Esophagus (tissue), 2 donors: ENCODE measurements around the gene DPP8. TPM values are rescaled to one million over a fixed set of nuclear protein-coding genes. Genes with fewer than 3 reads are reported as not detected.

Experiments
- H3K27ac ChIP-seq, 2 donors: one replicate each; pipeline ENCODE4 v1.5.1; 2013; ENCODE audit warnings: low read depth in 2 of 2, mild to moderate bottlenecking in 2 of 2, inconsistent platforms in 1 of 2, low read length in 1 of 2, moderate library complexity in 1 of 2
- H3K27me3 ChIP-seq, 2 donors: one replicate each; pipeline ENCODE4 v1.6.1; 2013; ENCODE audit warnings: low read length in 2 of 2, control low read depth in 1 of 2, mild to moderate bottlenecking in 1 of 2; ENCODE audit not compliant: insufficient read depth in 2 of 2, control insufficient read depth in 1 of 2
- H3K36me3 ChIP-seq, 2 donors: one replicate each; pipeline ENCODE4 v1.6.1; 2013; ENCODE audit warnings: low read length in 1 of 2; ENCODE audit not compliant: control insufficient read depth in 2 of 2, insufficient read depth in 2 of 2
- H3K4me1 ChIP-seq, 2 donors: one replicate each; pipeline ENCODE4 v1.6.1; 2013; ENCODE audit warnings: low read length in 1 of 2; ENCODE audit not compliant: control insufficient read depth in 2 of 2, insufficient read depth in 2 of 2
- H3K4me3 ChIP-seq, 2 donors: one replicate each; pipeline ENCODE4 v1.5.1; 2013; ENCODE audit warnings: low read length in 2 of 2, mild to moderate bottlenecking in 2 of 2, low read depth in 1 of 2, moderate library complexity in 1 of 2
- H3K9me3 ChIP-seq, 2 donors: one replicate each; pipeline ENCODE4 v1.6.1; 2013; ENCODE audit warnings: mild to moderate bottlenecking in 2 of 2, low read depth in 1 of 2, low read length in 1 of 2, moderate library complexity in 1 of 2; ENCODE audit not compliant: control insufficient read depth in 2 of 2, insufficient read depth in 1 of 2
- WGBS, 2 donors: extraction: QIAGEN DNeasy Blood & Tissue Kit; methylation state at CpG; one replicate each; pipeline ENCODE4 v1.1.7; 2013; 5-methylcytosine and 5-hydroxymethylcytosine counted together
- polyA plus RNA-seq, 2 donors: library from polyadenylated mRNA; stranded (reverse); fragments of 200-250 nt; gene quantifications; one replicate each; pipeline ENCODE4 v1.2.3, GENCODE V29; 2013
- donor health status: healthy with polysubstance abuse.
- donor health status: Bipolar disorder and iron deficiency.

DPP8 gene
- polyA plus RNA-seq, 2 donors, result 5.6 to 6.4 TPM

DNA sequence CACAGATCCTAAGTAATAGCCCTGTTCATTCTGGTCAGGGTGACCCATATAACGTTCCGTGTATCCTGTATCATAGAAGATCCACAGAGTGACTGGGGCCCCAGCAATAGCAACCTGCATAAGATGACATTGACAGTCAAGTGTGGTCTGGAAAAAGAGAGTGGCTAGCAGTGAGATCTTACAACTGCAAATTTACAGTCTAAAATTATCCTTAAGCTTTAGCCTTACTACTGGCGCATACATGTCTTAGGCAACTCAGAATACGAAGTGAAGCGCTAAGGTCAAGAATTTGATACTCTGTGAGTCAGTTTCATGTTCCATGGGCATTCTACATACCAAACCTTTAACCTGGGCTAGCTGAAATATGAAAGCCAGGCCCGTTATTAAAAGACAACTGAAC lies 65.5 kb downstream of the DPP8 start:
- Histone ChIP-seq H3K4me1 (no peaks in the 10 kb centered on the region), H3K36me3 (peaks cover 5 to 7% of the 10 kb centered on the region in 2 donors), H3K27me3 (no peaks in the 10 kb centered on the region), H3K27ac (no peak overlapping the region), H3K9me3 (no peaks in the 10 kb centered on the region), H3K4me3 (no peak overlapping the region)
- 94 to 95% methylated on average over 6 of the region's 6 CpGs for WGBS, 2 donors

DNA sequence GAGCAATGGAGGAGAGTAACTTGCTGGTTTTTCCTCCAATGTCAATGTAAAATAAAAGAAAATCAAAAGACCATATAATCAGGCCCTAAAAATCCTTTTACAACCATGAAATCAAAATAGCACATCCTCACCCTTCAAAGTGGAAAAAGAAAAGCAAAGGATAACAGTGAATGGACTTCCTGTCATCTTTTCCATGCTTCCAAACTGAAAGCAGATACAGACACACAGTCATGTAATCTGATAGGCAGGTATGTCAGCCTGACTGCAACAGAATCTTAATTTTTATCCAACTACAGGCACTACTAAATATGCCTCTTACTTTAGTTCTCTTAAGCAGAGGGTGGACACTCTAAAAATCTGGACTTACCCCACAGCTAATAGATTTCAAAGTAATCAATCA lies 66.9 kb downstream of the DPP8 start:
- H3K4me1 ChIP-seq, result no peaks in the 10 kb centered on the region
- H3K9me3 ChIP-seq, result no peaks in the 10 kb centered on the region
- no peak overlapping the region for H3K4me3 ChIP-seq
- no peak overlapping the region for H3K27ac ChIP-seq
- no peaks in the 10 kb centered on the region for H3K27me3 ChIP-seq
- H3K36me3 ChIP-seq, result peaks cover 2 to 4% of the 10 kb centered on the region in 2 donors

DNA sequence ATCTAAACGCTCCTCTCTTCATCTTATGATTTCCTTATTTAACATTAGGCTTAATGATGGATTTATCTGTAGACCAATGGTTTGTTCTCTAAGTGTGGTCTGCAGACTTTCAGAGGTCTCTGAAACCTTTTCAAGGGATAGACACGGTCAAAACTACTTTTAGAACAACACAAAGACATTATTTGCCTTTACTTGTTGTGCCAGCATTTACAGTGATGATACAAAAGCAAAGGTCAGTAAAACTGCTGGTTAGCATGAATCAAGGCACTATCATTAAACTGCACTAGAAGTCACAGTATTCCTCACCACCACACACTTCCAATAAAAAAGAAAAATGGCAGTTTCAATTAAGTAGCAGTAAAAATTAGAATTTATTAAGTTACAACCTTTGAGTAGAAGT lies 70.3 kb downstream of the DPP8 start:
- Histone ChIP-seq H3K9me3 (no peaks in the 10 kb centered on the region), H3K4me3 (no peak overlapping the region), H3K4me1 (no peaks in the 10 kb centered on the region), H3K27ac (no peak overlapping the region), H3K36me3 (peaks cover 0 to 6% of the 10 kb centered on the region in 2 donors), H3K27me3 (no peaks in the 10 kb centered on the region)
- WGBS, 2 donors, result 94 to 95% methylated on average over 2 of the region's 2 CpGs

DNA sequence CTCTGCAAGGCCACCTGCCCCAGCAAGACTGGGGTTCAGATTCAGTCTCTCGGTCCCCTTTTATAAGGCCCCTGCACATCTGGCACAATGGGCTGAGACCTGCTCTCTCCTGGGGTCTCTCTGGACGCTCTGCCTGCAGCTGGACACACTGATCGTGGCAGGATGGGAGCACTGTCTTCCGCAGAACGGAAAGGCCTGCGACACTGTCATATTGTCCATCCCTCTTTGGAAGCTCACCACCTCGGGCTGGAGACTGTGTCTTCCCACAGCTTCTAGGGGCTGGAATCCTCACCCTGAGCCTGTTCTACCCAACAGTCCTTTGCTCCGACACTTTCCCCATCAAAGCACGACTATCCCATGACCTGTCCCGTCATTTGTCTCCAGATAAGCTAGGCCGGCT lies 83.3 kb downstream of the DPP8 start:
- no peaks in the 10 kb centered on the region for H3K27me3 ChIP-seq
- H3K27ac ChIP-seq, result no peak overlapping the region
- H3K36me3 ChIP-seq, result no peaks in the 10 kb centered on the region
- H3K4me1 ChIP-seq, result no peaks in the 10 kb centered on the region
- WGBS, 2 donors, result 85 to 86% methylated on average over 11 of the region's 11 CpGs
- no peaks in the 10 kb centered on the region for H3K9me3 ChIP-seq
- no peak overlapping the region for H3K4me3 ChIP-seq

DNA sequence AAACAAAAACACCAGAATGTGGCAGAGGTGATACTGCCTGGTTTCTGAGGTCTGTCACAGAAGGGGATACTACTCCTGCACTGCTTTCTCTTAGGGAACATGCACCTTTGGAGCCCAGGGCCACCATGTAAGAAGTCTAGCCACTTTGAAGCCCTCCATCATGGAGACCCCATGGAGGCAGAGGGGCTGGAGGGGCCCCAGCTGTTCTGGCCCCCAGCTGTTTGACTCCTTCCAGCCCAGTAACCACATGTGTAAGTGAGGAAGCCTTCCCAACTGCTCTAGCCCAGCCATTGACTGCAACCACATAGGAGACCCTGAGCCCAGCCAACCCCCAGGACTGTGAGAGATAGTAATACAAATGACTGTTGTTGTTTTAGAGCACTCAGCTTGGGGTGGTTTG lies 85.8 kb downstream of the DPP8 start:
- Histone ChIP-seq H3K27ac (no peak overlapping the region), H3K4me3 (no peak overlapping the region), H3K9me3 (no peaks in the 10 kb centered on the region), H3K36me3 (no peaks in the 10 kb centered on the region), H3K27me3 (no peaks in the 10 kb centered on the region), H3K4me1 (no peaks in the 10 kb centered on the region)

DNA sequence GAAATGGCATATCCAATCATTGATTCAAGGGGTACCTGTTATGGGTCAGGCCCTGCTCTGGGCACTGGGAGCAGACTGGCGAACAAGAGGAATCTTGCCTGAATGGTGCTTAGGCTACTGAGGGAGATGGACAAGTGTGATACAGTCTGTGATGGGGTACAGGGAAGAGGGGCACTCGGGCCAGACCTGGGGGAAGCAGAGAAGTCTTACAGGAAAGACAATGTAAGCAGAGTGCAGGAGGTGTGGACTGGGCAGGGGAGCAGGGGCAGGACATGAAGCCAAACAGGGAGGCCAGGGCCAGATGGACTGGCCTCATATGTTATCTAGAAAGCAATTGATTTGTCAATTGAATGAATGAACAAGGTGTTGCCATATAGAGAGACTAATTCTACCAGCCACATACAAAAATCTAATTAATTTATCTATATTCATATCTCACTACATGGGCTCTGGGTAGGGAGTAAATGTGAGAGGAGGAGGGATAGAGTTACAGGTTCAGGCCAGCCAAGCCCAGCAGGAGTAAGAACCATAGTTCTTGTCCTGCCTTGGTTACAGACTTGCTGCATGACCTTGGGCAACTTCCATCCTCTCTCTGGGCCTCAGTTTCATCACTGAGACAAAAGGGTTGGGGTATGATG lies 91.2 kb downstream of the DPP8 start:
- H3K4me1 ChIP-seq, result peaks cover 11 to 12% of the 10 kb centered on the region in 2 donors
- WGBS, 2 donors, result 66 to 82% methylated on average over 2 of the region's 2 CpGs
- H3K9me3 ChIP-seq, result peaks cover 0 to 2% of the 10 kb centered on the region in 2 donors
- peaks cover 4 to 8% of the 10 kb centered on the region in 2 donors for H3K27me3 ChIP-seq
- H3K27ac ChIP-seq, result no peak overlapping the region
- no peak overlapping the region for H3K4me3 ChIP-seq
- no peaks in the 10 kb centered on the region for H3K36me3 ChIP-seq

DNA sequence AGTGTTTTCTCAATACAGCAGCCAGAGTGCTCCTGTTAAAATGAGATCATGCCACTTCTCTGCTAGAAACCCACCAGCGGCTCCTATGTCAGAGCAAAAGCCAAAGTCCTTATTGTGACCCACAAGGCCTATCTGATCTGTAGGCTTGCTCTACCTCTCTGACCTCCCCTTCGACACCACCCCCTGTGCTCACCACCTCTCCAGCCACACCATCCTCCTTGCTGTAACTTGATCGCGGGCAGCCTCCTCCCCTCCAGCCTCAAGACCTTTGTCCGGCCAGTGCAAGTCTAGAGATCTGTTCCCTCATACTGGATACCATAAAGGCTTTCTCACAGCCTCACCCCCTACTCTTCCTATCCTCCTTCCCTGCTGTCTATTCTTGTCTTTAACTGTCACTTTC lies 92.8 kb downstream of the DPP8 start:
- Histone ChIP-seq H3K27me3 (peaks cover 4 to 9% of the 10 kb centered on the region in 2 donors), H3K36me3 (no peaks in the 10 kb centered on the region), H3K4me1 (peaks cover 11 to 14% of the 10 kb centered on the region in 2 donors), H3K27ac (no peak overlapping the region), H3K4me3 (no peak overlapping the region), H3K9me3 (peaks cover 0 to 2% of the 10 kb centered on the region in 2 donors)
- 84 to 91% methylated on average over 5 of the region's 5 CpGs for whole genome bisulfite sequencing, 2 donors

DNA sequence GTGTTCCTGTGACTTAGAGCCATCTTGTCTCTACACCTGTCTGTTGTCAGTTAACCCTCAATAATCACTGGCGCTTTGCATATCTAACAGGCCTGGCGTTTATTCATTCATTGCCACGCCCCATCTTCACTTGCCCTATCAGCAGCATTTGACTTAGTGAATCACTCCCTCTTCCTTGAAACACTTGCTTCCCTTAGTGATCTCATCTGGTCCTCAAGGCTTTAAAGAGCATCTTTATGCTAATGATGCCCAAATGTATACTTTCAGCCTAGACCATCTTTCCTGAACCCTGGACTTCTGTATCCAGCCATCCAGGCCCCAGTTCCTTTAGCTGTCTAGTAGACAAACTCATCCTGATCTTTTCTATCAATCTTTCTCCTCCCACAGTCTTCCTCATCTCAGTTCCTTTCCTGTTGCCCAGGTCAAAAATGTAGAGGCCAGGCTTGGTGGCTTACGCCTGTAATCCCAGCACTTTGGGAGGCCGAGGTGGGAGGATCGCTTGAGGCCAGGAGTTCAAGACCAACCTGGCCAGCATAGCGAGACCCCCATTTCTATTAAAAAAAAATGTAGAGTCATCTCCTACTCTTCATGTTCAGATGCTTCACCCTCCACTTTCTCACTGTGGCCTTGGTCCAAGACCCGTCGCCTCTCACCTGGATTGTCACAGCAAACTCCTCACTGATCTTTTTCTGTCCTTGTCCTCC lies 93.4 kb downstream of the DPP8 start:
- H3K27me3 ChIP-seq, result peaks cover 4 to 9% of the 10 kb centered on the region in 2 donors

DNA sequence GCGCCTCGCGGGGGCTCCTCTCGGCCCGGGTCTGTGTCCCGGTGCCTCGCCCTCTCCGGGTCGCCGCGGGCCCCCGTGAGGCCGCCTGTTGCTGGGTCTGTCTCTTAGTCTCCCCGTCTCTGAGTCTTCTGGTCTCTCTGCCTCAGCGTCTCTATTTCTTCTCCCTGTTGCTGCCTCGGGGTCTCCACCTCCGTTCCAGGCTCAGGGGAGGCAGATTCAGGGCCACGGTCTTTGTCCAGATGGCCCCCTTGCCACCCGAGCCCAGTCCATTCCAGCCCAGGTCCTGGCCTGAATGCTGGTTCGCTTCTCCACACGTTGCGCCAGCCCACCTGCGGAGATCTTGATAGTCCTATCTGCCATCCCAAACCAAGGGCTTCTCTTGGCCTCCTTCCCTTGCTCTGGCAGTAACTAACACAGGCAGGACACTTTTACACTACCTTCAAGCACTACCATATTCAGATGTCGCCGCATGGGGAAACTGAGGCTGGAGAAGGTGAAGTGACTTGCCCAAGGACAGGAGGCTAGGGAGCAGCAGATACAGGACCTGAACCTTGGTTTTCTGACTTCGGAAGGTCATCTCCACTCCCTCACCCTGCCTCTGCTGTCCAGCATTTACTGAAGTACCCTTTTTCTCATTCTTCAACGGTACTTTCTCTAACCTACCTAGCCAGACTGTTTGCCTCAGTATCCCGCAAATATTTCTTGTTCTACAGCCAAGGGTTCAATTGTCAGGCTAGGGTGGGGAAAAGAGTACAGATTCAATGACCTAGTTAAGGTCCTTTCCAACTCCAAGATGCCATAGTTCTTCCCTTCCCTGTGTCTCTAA lies 94.1 kb downstream of the DPP8 start:
- WGBS, 2 donors, result 29 to 41% methylated on average over 19 to 28 of the region's 28 CpGs
- Histone ChIP-seq H3K4me3 (peak overlapping the region in 1 of 2 donors; percentile 54), H3K27ac (no peak overlapping the region)

More for the DNA sequence above, 93.4 kb downstream of the DPP8 start:
- Histone ChIP-seq H3K9me3 (peaks cover 0 to 2% of the 10 kb centered on the region in 2 donors), H3K36me3 (no peaks in the 10 kb centered on the region), H3K4me1 (peaks cover 11 to 14% of the 10 kb centered on the region in 2 donors), H3K27ac (no peak overlapping the region), H3K4me3 (no peak overlapping the region)
- WGBS, 2 donors, result 84% methylated on average over 9 of the region's 9 CpGs

More for the DNA sequence above, 94.1 kb downstream of the DPP8 start:
- Histone ChIP-seq H3K36me3 (no peaks in the 10 kb centered on the region), H3K27me3 (peaks cover 4 to 9% of the 10 kb centered on the region in 2 donors), H3K4me1 (peaks cover 11 to 14% of the 10 kb centered on the region in 2 donors), H3K9me3 (peaks cover 0 to 2% of the 10 kb centered on the region in 2 donors)
